Measurements from ENCODE around the gene STARD8. TPM values are rescaled to one million over a fixed set of nuclear protein-coding genes. Genes with fewer than 3 reads are reported as not detected.

STARD8 gene
- total and polyA plus RNA-seq, 2 donors (not counting 3 experiments of a cell fraction or from before 2014, with no cell fraction given), result 6.8 to 14.8 TPM

- no peaks in the 10 kb centered on the region for H3K9me3 ChIP-seq (replicated peaks; ENCODE audit: control insufficient read depth, insufficient read depth, low read length)
- no peak overlapping the region for H3K4me2 ChIP-seq (ENCODE audit: insufficient read depth, low read length)
- intact Hi-C loops (cut with micrococcal nuclease), result no loop called here
Observed at GRCh38 chrX:68675571-68675970, 28.1 kb downstream of the STARD8 start.

DNA sequence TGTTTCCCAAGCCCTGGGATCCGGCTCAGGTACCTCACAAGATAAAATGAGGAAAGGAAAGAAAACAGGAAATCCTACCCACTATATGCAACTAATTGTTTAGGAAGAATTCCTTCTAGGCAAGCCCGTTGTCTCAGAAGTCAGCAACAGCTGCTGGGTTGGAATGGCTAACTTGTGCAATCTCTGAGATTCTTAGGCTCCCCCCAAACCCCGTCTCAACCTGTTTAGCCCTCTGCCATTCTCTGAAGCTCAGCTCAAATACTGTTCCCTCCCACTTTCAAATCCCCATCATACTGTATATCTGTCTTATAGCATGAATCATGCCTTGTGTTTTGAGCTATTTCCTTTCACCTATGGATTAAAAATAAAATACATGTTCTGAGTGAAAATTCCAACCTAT is 28.9 kb downstream of the STARD8 start:
- no peak overlapping the region for H3K4me3 ChIP-seq (replicated peaks in 1 of 3; ENCODE audit: insufficient read depth in 1 of 3, low read depth in 1 of 3, low read length in 3 of 3)
- intact Hi-C loops (cut with micrococcal nuclease) (no loop called here), dilution Hi-C loops (cut with MboI; ENCODE audit: extremely low pct_ligation_motif_present, low sequenced_read_pairs) (no loop called here)
- no peak overlapping the region for H3K4me2 ChIP-seq (ENCODE audit: insufficient read depth, low read length)
- CTCF ChIA-PET, result no interaction called here
- H3K9me3 ChIP-seq (replicated peaks; ENCODE audit: control insufficient read depth, insufficient read depth, low read length), result no peaks in the 10 kb centered on the region
- TF ChIP-seq MAX (IDR thresholded peaks at IDR 0.05; ENCODE audit: insufficient read depth, insufficient read length), result no peak
- TF ChIP-seq POLR2A (IDR thresholded peaks at IDR 0.05; ENCODE audit: low read depth, low read length), result no peak
- no peak for TF ChIP-seq JUN (IDR thresholded peaks at IDR 0.05; ENCODE audit: borderline replicate concordance, insufficient read depth, insufficient read length, low read depth)
- TF ChIP-seq EZH2 (IDR thresholded peaks at IDR 0.05; ENCODE audit: borderline replicate concordance, low read depth, low read length, severe bottlenecking), result no peak
- TF ChIP-seq POLR2AphosphoS5 (IDR thresholded peaks at IDR 0.05; ENCODE audit: insufficient read depth, low read depth, low read length), result no peak
- no peak for TF ChIP-seq FOS (IDR thresholded peaks at IDR 0.05; ENCODE audit: borderline replicate concordance, insufficient read depth, low read length)
- TF ChIP-seq GATA2 (IDR thresholded peaks at IDR 0.05; ENCODE audit: insufficient read depth, insufficient read length, low read depth, low read length), result no peak
- no peak for TF ChIP-seq MYC (IDR thresholded peaks at IDR 0.05; ENCODE audit: low read depth, low read length)
- TF ChIP-seq, protein P1, sequence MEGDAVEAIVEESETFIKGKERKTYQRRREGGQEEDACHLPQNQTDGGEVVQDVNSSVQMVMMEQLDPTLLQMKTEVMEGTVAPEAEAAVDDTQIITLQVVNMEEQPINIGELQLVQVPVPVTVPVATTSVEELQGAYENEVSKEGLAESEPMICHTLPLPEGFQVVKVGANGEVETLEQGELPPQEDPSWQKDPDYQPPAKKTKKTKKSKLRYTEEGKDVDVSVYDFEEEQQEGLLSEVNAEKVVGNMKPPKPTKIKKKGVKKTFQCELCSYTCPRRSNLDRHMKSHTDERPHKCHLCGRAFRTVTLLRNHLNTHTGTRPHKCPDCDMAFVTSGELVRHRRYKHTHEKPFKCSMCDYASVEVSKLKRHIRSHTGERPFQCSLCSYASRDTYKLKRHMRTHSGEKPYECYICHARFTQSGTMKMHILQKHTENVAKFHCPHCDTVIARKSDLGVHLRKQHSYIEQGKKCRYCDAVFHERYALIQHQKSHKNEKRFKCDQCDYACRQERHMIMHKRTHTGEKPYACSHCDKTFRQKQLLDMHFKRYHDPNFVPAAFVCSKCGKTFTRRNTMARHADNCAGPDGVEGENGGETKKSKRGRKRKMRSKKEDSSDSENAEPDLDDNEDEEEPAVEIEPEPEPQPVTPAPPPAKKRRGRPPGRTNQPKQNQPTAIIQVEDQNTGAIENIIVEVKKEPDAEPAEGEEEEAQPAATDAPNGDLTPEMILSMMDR (IDR thresholded peaks at IDR 0.05; ENCODE audit: extremely low read depth in 1 of 2, insufficient read depth in 1 of 2, low read depth in 1 of 2, low read length in 2 of 2), result no peak
- no peaks in the 10 kb centered on the region for H3K79me2 ChIP-seq (ENCODE audit: control insufficient read depth, insufficient read depth, low read length)
- H3K36me3 ChIP-seq (ENCODE audit: control insufficient read depth in 2 of 2, extremely low read depth in 1 of 2, insufficient read depth in 2 of 2, low read length in 2 of 2), result no peaks in the 10 kb centered on the region
- H3K9me1 ChIP-seq (replicated peaks; ENCODE audit: control insufficient read depth, extremely low read depth, insufficient read depth, low read length), result no peaks in the 10 kb centered on the region
- peaks cover 10% of the 10 kb centered on the region for H3K4me1 ChIP-seq (ENCODE audit: control insufficient read depth, extremely low read depth, insufficient read depth, low read length)
- no peaks in the 10 kb centered on the region for H3K27me3 ChIP-seq (ENCODE audit: control insufficient read depth in 2 of 2, insufficient read depth in 2 of 2, low read length in 2 of 2)
- no peak overlapping the region for H2AFZ ChIP-seq (ENCODE audit: low read depth, low read length)
- no peaks in the 10 kb centered on the region for H4K20me1 ChIP-seq (replicated peaks; ENCODE audit: control insufficient read depth, extremely low read depth, insufficient read depth, low read length)
- BruUV-seq (replicated peaks), result no TSS peak
- no peak overlapping the region for H3K9ac ChIP-seq (replicated peaks; ENCODE audit: extremely low read depth, insufficient read depth, low read length)
- no peak for DNase-seq (ENCODE audit: low read depth, low spot score)
- H3K27ac ChIP-seq (ENCODE audit: insufficient read depth, low read depth, low read length), result no peak overlapping the region
- POLR2A ChIA-PET, result interaction anchor here (0.6 kb wide), 1 partner anchor 176 kb away, joined by 4 read pairs; no protein-coding TSS in a partner anchor
- FAIRE-seq, result peak; percentile 12

More at GRCh38 chrX:68675571-68675970, 28.1 kb downstream of the STARD8 start:
- Histone ChIP-seq H3K36me3 (ENCODE audit: control insufficient read depth in 2 of 2, extremely low read depth in 1 of 2, insufficient read depth in 2 of 2, low read length in 2 of 2) (no peaks in the 10 kb centered on the region), H3K27me3 (ENCODE audit: control insufficient read depth in 2 of 2, insufficient read depth in 2 of 2, low read length in 2 of 2) (no peaks in the 10 kb centered on the region), H3K79me2 (ENCODE audit: control insufficient read depth, insufficient read depth, low read length) (no peaks in the 10 kb centered on the region), H3K9me1 (replicated peaks; ENCODE audit: control insufficient read depth, extremely low read depth, insufficient read depth, low read length) (no peaks in the 10 kb centered on the region), H3K4me3 (replicated peaks in 1 of 3; ENCODE audit: insufficient read depth in 1 of 3, low read depth in 1 of 3, low read length in 3 of 3) (no peak overlapping the region), H3K27ac (ENCODE audit: insufficient read depth, low read depth, low read length) (no peak overlapping the region), H3K9ac (replicated peaks; ENCODE audit: extremely low read depth, insufficient read depth, low read length) (no peak overlapping the region), H4K20me1 (replicated peaks; ENCODE audit: control insufficient read depth, extremely low read depth, insufficient read depth, low read length) (no peaks in the 10 kb centered on the region), H2AFZ (ENCODE audit: low read depth, low read length) (no peak overlapping the region), H3K4me1 (ENCODE audit: control insufficient read depth, extremely low read depth, insufficient read depth, low read length) (peaks cover 10% of the 10 kb centered on the region)
- DNase-seq (ENCODE audit: low read depth, low spot score) (no peak), FAIRE-seq (no peak)
- dilution Hi-C loops (cut with MboI; ENCODE audit: extremely low pct_ligation_motif_present, low sequenced_read_pairs), result no loop called here
- ChIA-PET CTCF (no interaction called here), POLR2A (no interaction called here)
- no TSS peak for BruUV-seq (replicated peaks)
- TF ChIP-seq MAX (IDR thresholded peaks at IDR 0.05; ENCODE audit: insufficient read depth, insufficient read length), result no peak
